GM15510 (cell line): ENCODE measurements around the gene SPAG6.

Source experiments
- POLR2A ChIP-seq: IDR thresholded peaks from 3 replicates; pipeline ENCODE4 v1.6.1; 2011; ENCODE audit warnings: borderline replicate concordance; ENCODE audit not compliant: insufficient read length; ENCODE audit errors: extremely low read depth

The SPAG6 gene

GRCh38 chr10:22426653-22427052, 81.4 kb downstream of the SPAG6 start:
- TF ChIP-seq POLR2A = no peak

GRCh38 chr10:22427101-22427500, 81.8 kb downstream of the SPAG6 start:
- no peak for TF ChIP-seq POLR2A

GRCh38 chr10:22427890-22428571, 82.7 kb downstream of the SPAG6 start:
- no peak for TF ChIP-seq POLR2A

GRCh38 chr10:22429146-22429545, 83.8 kb downstream of the SPAG6 start:
- no peak for TF ChIP-seq POLR2A

- TF ChIP-seq POLR2A = no peak
These were observed 84.7 kb downstream of the SPAG6 start for GRCh38 chr10:22429981-22430421.

- TF ChIP-seq POLR2A = no peak
These were observed 88.6 kb downstream of the SPAG6 start for GRCh38 chr10:22433875-22434274.

GRCh38 chr10:22434521-22434920, 89.2 kb downstream of the SPAG6 start:
- TF ChIP-seq POLR2A = no peak

- TF ChIP-seq POLR2A = no peak
These were observed 90.4 kb downstream of the SPAG6 start for GRCh38 chr10:22435650-22436049.

GRCh38 chr10:22436526-22436892, 91.2 kb downstream of the SPAG6 start:
- TF ChIP-seq POLR2A = no peak

GRCh38 chr10:22436893-22437619, 91.8 kb downstream of the SPAG6 start:
- TF ChIP-seq POLR2A = peak; percentile 83

- no peak for TF ChIP-seq POLR2A
These were observed 92.6 kb downstream of the SPAG6 start for GRCh38 chr10:22437620-22438588.

- no peak for TF ChIP-seq POLR2A
These were observed 93.4 kb downstream of the SPAG6 start for GRCh38 chr10:22438711-22439110.

- no peak for TF ChIP-seq POLR2A
These were observed 96.8 kb downstream of the SPAG6 start for GRCh38 chr10:22442063-22442462.

GRCh38 chr10:22442468-22442867, 97.2 kb downstream of the SPAG6 start:
- no peak for TF ChIP-seq POLR2A
